ENCODE measurements around the gene WDR33.

DNA sequence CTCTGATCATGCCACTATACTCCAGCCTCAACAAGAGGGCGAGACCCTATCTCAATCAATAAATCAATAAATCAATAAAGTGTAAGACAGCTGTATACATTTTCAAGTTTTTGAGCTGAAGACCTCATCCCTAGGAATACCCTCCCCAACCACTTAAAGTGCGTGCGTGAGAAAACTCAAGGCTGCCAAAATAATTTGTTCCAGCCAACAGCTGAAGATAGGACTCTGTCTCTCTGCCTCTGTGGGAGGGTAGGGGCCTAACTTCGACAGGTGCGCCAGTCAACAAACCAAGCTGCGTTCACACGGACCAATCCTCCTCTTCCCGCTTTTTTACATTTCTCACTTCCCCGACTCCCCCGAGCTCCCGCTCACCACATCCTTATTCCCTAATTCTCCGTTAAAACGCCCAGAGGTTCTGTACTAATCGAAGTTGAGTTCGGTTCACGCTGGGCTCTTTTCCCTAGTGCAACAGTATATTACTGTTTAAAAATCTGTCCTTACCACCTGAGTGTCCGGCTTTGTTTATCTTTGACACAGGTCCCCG lies 46.4 kb upstream of the WDR33 start:
- no peak for TF ChIP-seq EP300 (IDR thresholded peaks at IDR 0.05)
- TF ChIP-seq, protein P1, sequence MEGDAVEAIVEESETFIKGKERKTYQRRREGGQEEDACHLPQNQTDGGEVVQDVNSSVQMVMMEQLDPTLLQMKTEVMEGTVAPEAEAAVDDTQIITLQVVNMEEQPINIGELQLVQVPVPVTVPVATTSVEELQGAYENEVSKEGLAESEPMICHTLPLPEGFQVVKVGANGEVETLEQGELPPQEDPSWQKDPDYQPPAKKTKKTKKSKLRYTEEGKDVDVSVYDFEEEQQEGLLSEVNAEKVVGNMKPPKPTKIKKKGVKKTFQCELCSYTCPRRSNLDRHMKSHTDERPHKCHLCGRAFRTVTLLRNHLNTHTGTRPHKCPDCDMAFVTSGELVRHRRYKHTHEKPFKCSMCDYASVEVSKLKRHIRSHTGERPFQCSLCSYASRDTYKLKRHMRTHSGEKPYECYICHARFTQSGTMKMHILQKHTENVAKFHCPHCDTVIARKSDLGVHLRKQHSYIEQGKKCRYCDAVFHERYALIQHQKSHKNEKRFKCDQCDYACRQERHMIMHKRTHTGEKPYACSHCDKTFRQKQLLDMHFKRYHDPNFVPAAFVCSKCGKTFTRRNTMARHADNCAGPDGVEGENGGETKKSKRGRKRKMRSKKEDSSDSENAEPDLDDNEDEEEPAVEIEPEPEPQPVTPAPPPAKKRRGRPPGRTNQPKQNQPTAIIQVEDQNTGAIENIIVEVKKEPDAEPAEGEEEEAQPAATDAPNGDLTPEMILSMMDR (IDR thresholded peaks at IDR 0.05): no peak
